GM12892 (cell line): Measurements from ENCODE around the gene SCUBE1.

Source experiments
- POLR2A ChIP-seq: IDR thresholded peaks from 2 replicates; pipeline ENCODE4 v1.6.1; 2011; ENCODE audit warnings: low read depth, low read length, control low read depth
- POLR2AphosphoS5 ChIP-seq: IDR thresholded peaks from 2 replicates; pipeline ENCODE4 v1.6.1; 2011; ENCODE audit warnings: low read depth, low read length, control low read depth
- TAF1 ChIP-seq: IDR thresholded peaks from 2 replicates; pipeline ENCODE4 v1.6.1; 2011; ENCODE audit warnings: low read depth, mild to moderate bottlenecking, control low read depth, low read length, borderline replicate concordance

- TF ChIP-seq POLR2A (no peak), TAF1 (no peak), POLR2AphosphoS5 (no peak)
Observed at GRCh38 chr22:43233529-43233928, 109.6 kb downstream of the SCUBE1 start.
